Testis (tissue), 3 donors: ENCODE results near the gene USP49. TPM values are rescaled to one million over a fixed set of nuclear protein-coding genes. Genes with fewer than 3 reads are reported as not detected.

Experiments
- DNase-seq: peaks from one replicate; pipeline ENCODE4 v3.0.0-alpha.2; 2019
- H3K27ac ChIP-seq, 2 donors: fragments of 200-600 bp; sonication (generic); one replicate each; pipeline ENCODE4 v1.5.1; 2019
- H3K27me3 ChIP-seq: fragments of 200-600 bp; sonication (generic); one replicate; pipeline ENCODE4 v1.5.1; 2019
- H3K36me3 ChIP-seq: fragments of 200-600 bp; sonication (generic); one replicate; pipeline ENCODE4 v1.5.1; 2017; ENCODE audit warnings: low read depth; ENCODE audit errors: missing control alignments
- H3K4me1 ChIP-seq: fragments of 200-600 bp; sonication (generic); one replicate; pipeline ENCODE4 v1.5.1; 2019
- H3K4me3 ChIP-seq, 2 donors: fragments of 200-600 bp; sonication (generic); one replicate each; pipeline ENCODE4 v1.5.1; 2017 to 2019
- H3K9me3 ChIP-seq: fragments of 200-600 bp; sonication (generic); one replicate; pipeline ENCODE4 v1.5.1; 2017
- POLR2A ChIP-seq: fragments of 450-650 bp; IDR thresholded peaks from one replicate; pipeline ENCODE4 v1.6.1; 2017; ENCODE audit warnings: antibody characterized with exemption, mild to moderate bottlenecking, moderate library complexity
- WGBS, 2 donors: methylation state at CpG; one replicate each; pipeline ENCODE4 v1.1.5; 2018; 5-methylcytosine and 5-hydroxymethylcytosine counted together
- intact Hi-C: fragments of 100-400 bp; cut with DNase I; formaldehyde crosslinking; loops from one replicate; pipeline ENCODE4 v1.15.1; 2023; ENCODE audit warnings: low total_unique reads
- polyA plus RNA-seq: library from polyadenylated mRNA; stranded (reverse); fragments of 350-450 nt; fragmentation: Illumina TruSeq; extraction: RNeasy Lipid Tissue Mini Kit (QIAGEN cat#74804); gene quantifications from one replicate; pipeline ENCODE4 v1.2.3, GENCODE V29; 2014; ENCODE audit warnings: low read depth, low replicate concordance; ENCODE audit not compliant: insufficient read depth
- total RNA-seq, 2 donors: library from RNA; depleted of rRNA; stranded (reverse); fragments of >200 nt; gene quantifications; one replicate each; pipeline ENCODE4 v1.2.3, GENCODE V29; 2016
- TF ChIP-seq, protein P1 (sequence below), 3 experiments: fragments of 450-650 bp in 2 of 3; fragments of 200-600 bp in 1 of 3; sonication (generic) in 1 of 3; IDR thresholded peaks; one replicate each; pipeline ENCODE4 v1.5.1; 2016 to 2019; ENCODE audit warnings: antibody characterized with exemption in 3 of 3, mild to moderate bottlenecking in 2 of 3, moderate library complexity in 1 of 3

Gene USP49
- total and polyA plus RNA-seq, 3 donors from 2014 or later: 9.3 to 26.3 (median 19.7) TPM

DNA sequence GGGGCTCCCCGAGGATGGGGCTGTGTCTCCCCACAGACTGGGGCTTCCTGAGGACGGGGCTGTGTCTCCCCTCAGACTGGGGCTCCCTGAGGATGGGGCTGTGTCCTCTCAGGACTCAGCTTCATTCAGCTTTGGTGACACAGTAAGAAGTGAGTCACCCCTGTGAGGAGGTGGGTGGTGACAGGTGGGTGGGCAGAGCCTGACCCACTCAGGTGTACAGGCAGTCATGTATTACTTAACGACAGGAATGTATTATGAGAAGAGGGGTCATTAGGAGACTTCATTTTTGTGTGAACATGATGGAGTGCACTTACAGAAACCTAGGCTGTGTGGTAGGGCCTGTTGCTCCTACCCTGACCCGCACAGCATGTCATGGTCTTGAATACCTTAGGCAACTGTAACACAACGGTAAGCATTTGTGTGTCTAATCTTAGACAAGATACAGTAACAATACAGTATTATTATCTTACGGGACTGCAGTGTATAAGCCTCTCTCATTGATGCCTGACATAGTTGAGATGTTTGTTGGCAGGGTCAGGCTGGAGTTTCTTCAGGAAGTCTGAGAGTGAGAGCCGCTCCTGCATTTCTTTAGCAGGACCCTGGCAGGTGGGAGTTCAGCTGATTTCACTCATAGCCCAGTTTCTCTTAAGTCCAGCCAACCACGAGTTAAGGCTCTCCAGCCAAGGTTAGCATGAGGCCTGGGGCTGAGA, 137.1 kb downstream of the USP49 start:
- intact Hi-C loops: no loop called here
- TF ChIP-seq POLR2A: no peak
- TF ChIP-seq, protein P1, sequence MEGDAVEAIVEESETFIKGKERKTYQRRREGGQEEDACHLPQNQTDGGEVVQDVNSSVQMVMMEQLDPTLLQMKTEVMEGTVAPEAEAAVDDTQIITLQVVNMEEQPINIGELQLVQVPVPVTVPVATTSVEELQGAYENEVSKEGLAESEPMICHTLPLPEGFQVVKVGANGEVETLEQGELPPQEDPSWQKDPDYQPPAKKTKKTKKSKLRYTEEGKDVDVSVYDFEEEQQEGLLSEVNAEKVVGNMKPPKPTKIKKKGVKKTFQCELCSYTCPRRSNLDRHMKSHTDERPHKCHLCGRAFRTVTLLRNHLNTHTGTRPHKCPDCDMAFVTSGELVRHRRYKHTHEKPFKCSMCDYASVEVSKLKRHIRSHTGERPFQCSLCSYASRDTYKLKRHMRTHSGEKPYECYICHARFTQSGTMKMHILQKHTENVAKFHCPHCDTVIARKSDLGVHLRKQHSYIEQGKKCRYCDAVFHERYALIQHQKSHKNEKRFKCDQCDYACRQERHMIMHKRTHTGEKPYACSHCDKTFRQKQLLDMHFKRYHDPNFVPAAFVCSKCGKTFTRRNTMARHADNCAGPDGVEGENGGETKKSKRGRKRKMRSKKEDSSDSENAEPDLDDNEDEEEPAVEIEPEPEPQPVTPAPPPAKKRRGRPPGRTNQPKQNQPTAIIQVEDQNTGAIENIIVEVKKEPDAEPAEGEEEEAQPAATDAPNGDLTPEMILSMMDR (IDR thresholded peaks at IDR 0.05): no peak

DNA sequence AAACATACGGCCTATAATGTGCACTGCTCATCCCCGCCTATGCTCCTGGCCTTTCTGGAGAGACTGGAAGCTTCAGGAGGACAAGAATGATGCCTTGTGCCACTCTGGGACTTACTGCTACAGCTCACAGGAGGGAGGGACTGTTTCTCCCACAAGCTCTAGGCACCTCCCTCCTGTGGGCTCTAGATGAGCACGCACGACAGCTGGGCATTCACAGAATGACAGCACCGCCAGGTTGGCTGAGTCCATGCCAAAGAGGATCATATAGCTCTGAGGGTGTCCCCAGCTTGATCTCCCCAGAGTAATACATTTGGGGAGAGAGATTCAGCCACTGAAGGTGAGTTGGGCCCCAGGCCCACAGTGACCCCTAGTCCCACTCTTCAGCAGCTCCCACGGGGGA, 137.9 kb downstream of the USP49 start:
- intact Hi-C loops: no loop called here
- no peaks in the 10 kb centered on the region for H3K4me1 ChIP-seq
- no peak overlapping the region for H3K4me3 ChIP-seq
- no peaks in the 10 kb centered on the region for H3K9me3 ChIP-seq
- WGBS, 2 donors: 86 to 87% methylated on average over 4 to 6 of the region's 6 CpGs
- H3K36me3 ChIP-seq: no peaks in the 10 kb centered on the region
- TF ChIP-seq, protein P1 (IDR thresholded peaks at IDR 0.05): no peak
- TF ChIP-seq POLR2A: no peak
- H3K27ac ChIP-seq: no peak overlapping the region
- DNase-seq: no peak
- no peaks in the 10 kb centered on the region for H3K27me3 ChIP-seq

More for the DNA sequence above, 137.1 kb downstream of the USP49 start:
- Histone ChIP-seq H3K4me3 (no peak overlapping the region), H3K36me3 (no peaks in the 10 kb centered on the region), H3K27me3 (no peaks in the 10 kb centered on the region), H3K4me1 (no peaks in the 10 kb centered on the region), H3K27ac (no peak overlapping the region), H3K9me3 (no peaks in the 10 kb centered on the region)
- no peak for DNase-seq
- WGBS, 2 donors: 48 to 74% methylated on average over 5 to 8 of the region's 8 CpGs

DNA sequence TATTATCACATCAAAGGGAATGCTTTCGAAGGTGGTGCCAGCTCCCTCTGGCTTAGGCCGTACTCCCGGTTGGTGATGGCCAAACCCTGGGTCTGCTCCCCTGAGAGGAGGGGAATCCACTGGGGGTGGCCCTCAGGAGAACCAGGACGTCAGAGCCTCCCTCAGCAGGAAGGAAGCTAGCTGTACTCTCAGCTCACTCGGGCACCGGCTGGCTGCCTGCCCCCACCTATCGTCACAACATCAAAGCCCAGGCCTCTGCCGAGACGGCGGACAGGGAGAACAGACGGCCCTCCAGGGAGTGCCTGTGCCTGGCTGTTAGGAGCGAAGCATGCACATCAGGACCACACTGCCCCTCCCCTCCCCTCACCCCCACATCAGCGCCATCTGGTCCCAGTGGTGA, 138.8 kb downstream of the USP49 start:
- no peak overlapping the region for H3K4me3 ChIP-seq
- no peak overlapping the region for H3K27ac ChIP-seq
- H3K36me3 ChIP-seq: no peaks in the 10 kb centered on the region
- no peak for TF ChIP-seq POLR2A
- TF ChIP-seq, protein P1 (IDR thresholded peaks at IDR 0.05): no peak
- no peaks in the 10 kb centered on the region for H3K27me3 ChIP-seq
- H3K4me1 ChIP-seq: no peaks in the 10 kb centered on the region
- H3K9me3 ChIP-seq: no peaks in the 10 kb centered on the region
- DNase-seq: no peak
- intact Hi-C loops: no loop called here
- WGBS, 2 donors: 77 to 86% methylated on average over 13 of the region's 13 CpGs

DNA sequence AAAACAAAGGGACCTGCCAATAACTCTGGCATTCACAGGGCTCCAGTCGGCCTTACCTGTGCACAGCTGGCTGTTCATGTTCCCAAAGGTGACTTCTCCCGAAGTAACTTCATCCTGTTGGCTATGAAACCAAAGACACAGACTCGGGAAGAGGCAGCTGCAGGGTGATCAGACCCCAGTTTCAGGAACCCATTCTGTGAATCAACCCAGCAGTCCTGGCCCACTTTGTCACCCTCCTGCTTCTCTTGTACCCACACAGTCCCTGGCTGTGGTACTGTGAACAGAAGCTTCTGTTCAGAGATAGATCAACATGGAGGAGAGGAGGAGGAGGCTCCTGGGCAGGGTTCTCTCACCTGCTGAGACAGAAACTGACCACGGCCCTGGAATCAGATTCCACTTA, 139.3 kb downstream of the USP49 start:
- 82 to 85% methylated on average over 4 of the region's 4 CpGs for WGBS, 2 donors

More for the DNA sequence above, 139.3 kb downstream of the USP49 start:
- DNase-seq: no peak
- Histone ChIP-seq H3K4me3 (no peak overlapping the region), H3K27me3 (no peaks in the 10 kb centered on the region), H3K4me1 (no peaks in the 10 kb centered on the region), H3K27ac (no peak overlapping the region), H3K36me3 (no peaks in the 10 kb centered on the region), H3K9me3 (no peaks in the 10 kb centered on the region)
- intact Hi-C loops: no loop called here
- no peak for TF ChIP-seq POLR2A
- TF ChIP-seq, protein P1 (IDR thresholded peaks at IDR 0.05): no peak
